C4-2B (cell line): ENCODE results near the gene SLC37A4.

ENCODE experiments used
- CTCF ChIP-seq: fragments of 450-650 bp; conservative IDR thresholded peaks from 2 replicates; pipeline ENCODE4 v1.5.1; 2017; ENCODE audit warnings: mild to moderate bottlenecking
- ZFX ChIP-seq: fragments of 450-650 bp; IDR thresholded peaks from 2 replicates; pipeline ENCODE4 v1.6.1; 2017

GRCh38 chr11:119021631-119022030 is 9.0 kb downstream of the SLC37A4 start:
- TF ChIP-seq CTCF (no peak), ZFX (no peak)
